ENCODE data around the gene NDUFA12.

Gene NDUFA12

DNA sequence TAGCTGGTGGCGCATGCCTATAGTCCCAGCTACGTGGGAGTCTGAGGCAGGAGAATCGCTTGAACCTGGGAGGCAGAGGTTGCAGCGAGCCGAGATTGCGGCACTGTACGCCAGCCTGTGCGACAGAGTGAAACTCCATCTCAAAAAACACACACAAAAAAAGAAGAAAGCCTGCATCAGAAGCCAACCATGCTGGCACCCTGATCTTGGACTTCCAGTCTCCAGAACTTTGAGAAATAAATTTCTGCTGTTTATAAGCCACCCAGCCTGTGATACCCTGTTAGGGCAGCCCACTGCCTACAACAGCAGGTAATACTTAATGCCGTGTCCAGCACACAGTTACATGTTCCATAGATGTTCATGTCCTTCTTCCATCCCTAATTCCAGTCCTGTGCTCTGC lies 62.7 kb downstream of the NDUFA12 start:
- DNase-seq (ENCODE audit: low spot score): no peak

DNA sequence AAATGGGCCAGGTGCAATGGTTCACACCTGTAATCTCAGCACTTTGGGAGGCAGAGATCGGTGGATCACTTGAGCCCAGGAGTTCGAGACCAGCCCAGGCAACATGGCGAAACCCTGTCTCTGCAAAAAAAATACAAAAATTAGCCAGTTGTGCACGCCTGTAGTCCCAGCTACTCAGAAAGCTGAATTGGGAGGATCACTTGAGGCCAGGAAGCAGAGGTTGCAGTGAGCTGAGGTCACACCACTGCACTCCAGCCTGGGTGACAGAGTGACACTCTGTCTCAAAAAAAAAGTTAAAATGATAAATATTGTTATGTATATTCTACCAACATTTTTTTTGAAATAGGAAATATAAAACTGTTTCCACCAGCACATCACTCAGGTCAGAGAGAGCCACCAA lies 64.9 kb downstream of the NDUFA12 start:
- no peak for DNase-seq (ENCODE audit: low spot score)

DNA sequence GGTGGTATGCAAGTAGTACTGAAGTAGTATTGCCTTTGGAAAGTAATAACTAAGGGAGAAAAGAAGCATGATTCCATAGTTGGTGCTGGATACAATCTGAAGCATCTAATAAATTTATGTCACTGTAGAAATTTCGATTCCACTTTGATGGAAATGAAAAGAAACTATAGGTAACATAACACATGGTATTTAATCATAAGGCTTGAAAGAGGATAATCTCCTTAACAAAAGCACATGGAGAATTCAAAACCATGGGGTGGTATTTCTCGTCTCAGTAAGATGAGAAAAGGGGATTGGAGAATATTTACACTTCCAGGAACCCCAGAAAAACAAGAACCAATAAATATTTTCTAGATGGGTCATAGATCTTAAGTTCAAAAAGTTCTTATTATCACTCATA lies 72.7 kb downstream of the NDUFA12 start:
- DNase-seq (ENCODE audit: low spot score): no peak

GRCh38 chr12:94930216-94930654 lies 73.3 kb downstream of the NDUFA12 start:
- peak; percentile 42 for DNase-seq (ENCODE audit: low spot score)

GRCh38 chr12:94929780-94930179 lies 73.7 kb downstream of the NDUFA12 start:
- no peak for DNase-seq (ENCODE audit: low spot score)

- DNase-seq (ENCODE audit: low spot score): no peak
These were observed 77.8 kb downstream of the NDUFA12 start for GRCh38 chr12:94925729-94926128.

GRCh38 chr12:94925206-94925605 lies 78.3 kb downstream of the NDUFA12 start:
- no peak for DNase-seq (ENCODE audit: low spot score)

GRCh38 chr12:94922561-94922960 lies 80.9 kb downstream of the NDUFA12 start:
- no peak for DNase-seq (ENCODE audit: low spot score)
